ENCODE results near the gene NRL.
A peak's percentile ranks its signal among the peaks of the same experiment; 100 is the strongest.
"Not testable (repeated sequence)": the region's sequence is repeated elsewhere in the genome, so short reads cannot be mapped to it uniquely, and the experiment has no call there.

NRL gene

GRCh38 chr14:24051789-24052655 is 62.7 kb downstream of the NRL start, which contains the start of gene CARMIL3:
CARMIL3 (plus strand) TSS chr14:24052009; CDS start chr14:24052154, 145 bp downstream.
- peak; percentile 43 to 61 for DNase-seq

- DNase-seq, result no peak
Measured at GRCh38 chr14:24051176-24051788, 63.5 kb downstream of the NRL start.

DNA sequence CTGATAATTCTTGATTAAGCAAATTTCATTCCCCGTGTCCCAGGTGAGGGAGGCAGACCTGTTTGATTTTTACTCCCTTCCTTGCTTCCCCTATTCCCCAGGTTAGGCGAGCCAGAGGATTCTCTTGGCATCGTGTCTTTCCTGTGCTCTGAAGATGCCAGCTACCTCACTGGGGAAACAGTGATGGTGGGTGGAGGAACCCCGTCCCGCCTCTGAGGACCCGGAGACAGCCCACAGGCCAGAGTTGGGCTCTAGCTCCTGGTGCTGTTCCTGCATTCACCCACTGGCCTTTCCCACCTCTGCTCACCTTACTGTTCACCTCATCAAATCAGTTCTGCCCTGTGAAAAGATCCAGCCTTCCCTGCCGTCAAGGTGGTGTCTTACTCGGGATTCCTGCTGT is 64.0 kb downstream of the NRL start:
- not testable (repeated sequence) for DNase-seq

DNA sequence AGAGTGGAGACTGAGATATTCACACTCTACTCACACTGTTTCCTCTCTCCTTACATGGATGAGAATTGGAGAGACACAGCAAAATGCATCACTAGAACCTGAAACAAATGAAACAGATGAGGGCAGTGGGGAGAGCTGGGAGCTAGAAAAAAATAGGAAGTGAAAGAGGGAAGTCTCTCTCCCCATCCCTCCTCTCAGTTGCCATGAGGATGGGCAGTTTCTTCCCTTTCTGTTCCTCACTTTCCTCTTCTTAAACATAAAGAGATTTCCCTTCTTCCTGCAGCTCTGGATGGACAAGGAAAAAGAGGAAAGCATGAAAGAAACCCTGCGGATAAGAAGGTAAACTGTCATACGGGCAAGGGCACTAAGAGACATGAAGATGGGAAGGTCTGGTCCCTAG is 65.7 kb downstream of the NRL start:
- DNase-seq, result peak; percentile 44 to 51

DNA sequence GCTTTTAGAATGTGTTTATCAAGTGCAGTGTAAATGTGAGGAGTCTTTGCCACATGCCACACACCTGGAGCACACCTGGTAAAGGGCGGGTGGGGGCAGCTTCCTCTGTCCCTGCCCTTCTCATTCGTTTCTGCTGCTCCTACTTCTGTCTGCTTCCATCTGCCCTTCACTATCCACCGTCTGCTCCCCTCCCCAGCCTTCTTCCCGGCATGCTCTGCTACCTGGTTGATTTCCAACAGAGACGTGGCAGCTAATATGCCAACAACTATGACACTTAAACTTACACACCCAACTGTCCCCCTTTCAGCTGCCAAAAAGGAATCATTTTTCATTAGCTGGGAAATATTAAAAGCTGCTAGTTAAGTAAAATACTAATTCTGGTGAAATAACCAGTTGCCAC is 72.0 kb downstream of the NRL start:
- no peak for DNase-seq

DNA sequence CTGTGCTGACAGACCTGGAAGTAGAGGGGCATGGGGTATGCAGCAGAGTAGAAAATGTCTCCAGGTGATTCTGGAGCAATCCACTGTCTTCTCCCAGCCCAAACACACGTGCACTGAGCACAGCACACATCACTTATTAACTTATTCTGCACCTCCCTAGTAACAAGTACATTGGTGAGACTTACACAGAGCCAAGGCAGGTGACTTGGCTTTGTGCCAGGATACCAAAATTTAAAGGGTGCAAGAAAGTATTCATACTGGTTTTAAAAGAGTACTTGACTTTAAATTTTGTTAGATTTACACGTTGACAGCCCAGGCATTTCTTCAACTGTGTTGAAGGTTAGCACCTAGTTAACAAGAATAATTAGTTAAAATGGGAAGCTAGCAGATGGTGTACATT is 74.1 kb downstream of the NRL start:
- no peak for DNase-seq

DNA sequence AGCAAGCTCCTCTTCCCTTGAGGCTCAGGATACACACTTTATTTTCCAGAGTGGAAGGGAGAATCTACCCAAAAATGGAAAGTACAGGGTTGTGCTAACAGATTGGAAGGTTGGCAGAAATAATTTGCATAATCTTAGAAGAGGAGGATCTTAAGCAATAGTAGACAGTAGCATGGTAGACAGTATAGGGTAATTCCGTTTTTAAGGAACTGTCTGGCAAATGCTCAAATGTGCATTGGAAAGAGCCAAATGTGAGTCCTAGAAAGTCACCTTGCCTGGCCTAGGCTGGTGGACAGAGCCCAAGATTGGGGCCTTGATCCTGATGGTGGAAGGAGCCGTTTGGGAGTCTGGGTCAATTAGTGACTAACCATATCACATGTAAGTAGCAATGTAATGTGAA is 76.1 kb downstream of the NRL start:
- peak; percentile 40 to 61 for DNase-seq

DNA sequence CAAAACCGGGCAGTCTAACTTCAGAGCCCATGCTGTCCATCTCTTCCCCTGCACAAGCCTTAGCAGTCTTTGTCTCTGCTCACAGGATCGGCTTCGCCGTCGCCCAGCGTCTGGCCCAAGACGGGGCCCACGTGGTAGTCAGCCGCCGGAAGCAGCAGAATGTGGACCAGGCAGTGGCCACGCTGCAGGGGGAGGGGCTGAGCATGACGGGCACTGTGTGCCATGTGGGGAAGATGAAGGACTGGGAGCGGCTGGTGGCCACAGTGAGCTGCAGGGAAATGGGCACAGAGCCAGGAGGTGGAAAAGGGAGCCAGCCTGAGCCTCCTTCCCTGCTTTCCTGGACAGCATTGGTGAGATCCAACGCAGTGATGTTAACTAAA is 77.1 kb downstream of the NRL start:
- DNase-seq, result no peak

DNA sequence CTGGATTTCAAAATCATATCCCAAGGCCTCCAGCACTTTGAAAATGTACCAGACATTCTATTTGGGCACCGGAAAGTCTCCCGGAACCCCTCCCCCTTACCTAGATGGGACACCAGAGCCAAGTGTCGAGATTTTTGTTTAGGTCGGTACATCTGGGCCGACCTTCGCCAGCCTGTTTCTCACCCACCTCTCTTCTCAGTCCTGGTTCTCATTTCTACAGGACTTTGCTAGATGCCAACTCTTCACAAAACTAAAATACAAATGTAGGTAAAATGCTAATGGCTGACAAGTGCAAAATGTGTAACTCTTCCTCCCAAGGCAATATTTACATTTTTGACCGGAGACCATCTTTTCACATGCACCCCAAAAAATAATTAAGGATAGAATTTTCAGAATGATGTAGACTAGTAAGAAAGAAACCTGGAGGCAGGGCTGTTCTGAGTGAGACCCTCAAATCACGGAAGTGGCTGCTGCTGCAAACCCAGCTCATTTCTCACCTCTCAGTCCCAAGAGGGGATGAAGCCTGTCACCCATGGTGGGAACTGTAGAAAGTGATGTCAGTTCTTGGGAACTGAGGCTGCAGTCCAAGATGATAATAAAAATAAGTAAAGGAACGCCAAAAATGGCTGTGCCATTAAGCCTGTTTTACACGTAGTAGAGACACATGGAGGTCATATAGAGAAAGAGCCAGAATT is 77.6 kb downstream of the NRL start:
- not testable (repeated sequence) for DNase-seq

DNA sequence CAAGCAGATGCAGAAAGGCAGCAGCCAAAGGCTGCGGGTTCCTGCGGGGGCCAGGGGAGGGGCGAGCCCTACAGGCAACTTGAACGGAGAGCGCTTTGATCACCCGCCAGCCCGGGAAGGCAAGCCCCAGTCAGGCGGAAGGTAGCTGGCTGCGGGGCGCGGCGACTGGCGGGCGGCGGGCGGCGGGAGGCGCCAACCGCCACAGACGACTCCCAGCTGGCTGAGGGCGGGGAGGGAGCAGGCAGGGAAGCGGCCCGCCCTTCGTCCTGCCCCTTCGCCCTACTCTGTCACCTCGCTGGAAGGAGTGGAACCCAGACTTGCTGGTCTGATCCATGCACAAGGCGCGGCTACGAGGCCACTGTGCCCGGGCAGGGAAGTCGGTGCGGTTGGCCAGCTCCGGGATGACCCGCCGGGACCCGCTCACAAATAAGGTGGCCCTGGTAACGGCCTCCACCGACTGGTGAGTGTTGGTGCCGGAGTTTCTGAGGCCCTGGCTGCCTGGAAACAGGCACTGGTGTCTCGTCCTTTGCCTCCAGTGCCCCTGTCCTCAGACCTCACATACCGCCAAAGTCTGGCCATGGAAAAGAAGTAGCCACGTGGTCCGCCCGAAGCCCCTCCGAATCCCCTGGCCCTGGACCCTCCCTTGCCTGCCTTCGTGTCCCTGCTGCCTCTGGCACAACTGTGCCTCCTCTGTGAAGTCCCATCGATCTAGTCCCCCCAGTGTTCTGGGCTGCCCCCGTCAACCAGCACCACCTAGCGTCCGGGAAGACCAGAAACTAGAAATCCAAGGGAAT is 78.4 kb downstream of the NRL start:
- DNase-seq, result peak; percentile 71 to 90

GRCh38 chr14:24035769-24036168 is 79.0 kb downstream of the NRL start:
- DNase-seq, result peak; percentile 33 to 59

DNA sequence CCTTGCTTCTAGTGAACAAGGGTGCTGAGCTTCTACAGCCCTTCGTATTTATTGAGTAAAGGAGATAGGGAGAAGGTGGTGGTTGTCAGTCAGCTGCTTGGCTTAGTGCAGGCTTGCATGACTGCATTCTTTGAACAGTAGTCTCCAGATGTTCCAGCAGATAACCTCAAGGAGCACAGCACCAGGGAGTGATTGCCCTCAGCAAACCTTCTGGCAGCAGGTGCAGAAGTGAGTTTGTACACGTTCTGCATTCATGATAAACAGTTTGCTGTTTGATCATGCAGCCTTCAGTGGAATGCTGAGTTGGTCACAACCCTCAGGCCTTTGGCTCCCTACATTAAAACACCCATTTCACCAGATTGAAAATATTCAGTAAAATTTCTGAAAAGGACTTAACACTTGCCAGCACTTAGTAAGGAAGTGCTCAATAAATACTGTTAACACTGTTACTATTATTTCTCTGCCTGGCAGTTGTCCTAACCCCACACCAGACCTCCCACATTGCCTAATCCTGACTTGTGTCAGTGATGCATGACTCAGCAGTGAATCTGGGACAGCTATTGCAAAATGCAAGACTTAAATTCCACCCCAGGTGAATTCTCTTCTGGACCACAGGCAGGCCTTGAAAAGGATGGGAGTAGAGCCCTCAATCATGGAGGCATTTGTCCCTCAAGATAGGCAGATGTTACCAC is 81.9 kb downstream of the NRL start:
- DNase-seq, result peak; percentile 79 to 84

- DNase-seq, result not testable (repeated sequence)
Measured at GRCh38 chr14:24031331-24031730, 83.4 kb downstream of the NRL start.

GRCh38 chr14:24029687-24030086 is 85.1 kb downstream of the NRL start:
- not testable (repeated sequence) for DNase-seq

Measured in inflammatory macrophage (primary cell).